Posterior vena cava (tissue), 2 donors: Measurements from ENCODE around the gene NR5A2. TPM values are rescaled to one million over a fixed set of nuclear protein-coding genes. Genes with fewer than 3 reads are reported as not detected.
"Not testable (repeated sequence)": the region's sequence is repeated elsewhere in the genome, so short reads cannot be mapped to it uniquely, and the experiment has no call there.

Experiments used
- DNase-seq: peaks from one replicate; pipeline ENCODE4 v3.0.0-alpha.2; 2020; ENCODE audit warnings: low spot score
- intact Hi-C, 2 donors: fragments of 100-400 bp; cut with DNase I; formaldehyde crosslinking; loops; one replicate each; pipeline versions ENCODE4 v1.14.1 to v1.14.2; 2022 to 2023
- total RNA-seq, 2 donors: library from RNA; stranded (reverse); fragmentation: NEBNext Ultra II Directional; extraction: Animal tissue kit (Norgen Biotek cat#: 25700); gene quantifications; one replicate each; pipeline ENCODE4 v1.2.1, GENCODE V29; 2021
- donor health status: DM: yes; HTN: yes; CAD: no.
- donor health status: DM: yes; HTN: yes; CAD: no.

Gene NR5A2
- total RNA-seq, 2 donors from 2014 or later, result 0.95 to 3.1 TPM

DNA sequence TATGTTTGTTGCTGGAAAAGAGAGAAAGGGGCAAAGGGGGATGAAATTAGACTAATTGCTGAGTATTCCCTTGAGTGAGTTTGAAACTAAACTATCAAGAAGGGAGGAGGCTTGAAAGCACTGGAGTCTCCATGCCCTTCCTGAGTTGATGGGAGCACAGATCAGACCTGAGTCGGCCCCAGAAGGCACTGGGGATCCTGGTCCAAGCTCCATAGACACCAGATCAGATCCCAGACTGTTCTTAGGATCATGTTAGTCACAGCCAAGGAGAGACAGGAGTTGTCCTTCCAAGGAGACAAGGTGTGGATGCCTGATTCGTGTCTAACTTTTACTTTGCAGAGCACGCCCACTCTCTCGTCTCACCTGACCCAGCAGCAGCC is 152.3 kb downstream of the NR5A2 start:
- intact Hi-C loops, result no loop called here
- DNase-seq, result no peak

DNA sequence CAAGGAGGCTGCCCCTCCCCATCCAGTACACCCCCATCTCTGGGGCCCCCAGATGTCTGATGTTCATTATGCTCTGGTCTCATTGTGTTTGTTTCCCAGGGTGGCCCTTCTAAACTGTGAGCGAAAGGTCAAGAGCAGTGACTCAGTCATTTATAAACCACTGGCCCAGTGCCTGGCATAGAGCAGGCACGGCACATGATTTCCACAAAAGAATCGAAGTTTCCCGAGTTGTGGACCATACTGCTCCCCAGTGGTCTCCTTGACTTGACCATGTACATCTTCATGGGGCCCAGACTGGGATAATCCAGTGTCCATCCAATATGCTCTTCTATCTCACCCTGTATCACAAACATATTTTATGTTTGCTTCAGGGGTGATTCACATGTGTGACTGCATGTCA is 153.3 kb downstream of the NR5A2 start:
- DNase-seq, result no peak
- intact Hi-C loops, result no loop called here

DNA sequence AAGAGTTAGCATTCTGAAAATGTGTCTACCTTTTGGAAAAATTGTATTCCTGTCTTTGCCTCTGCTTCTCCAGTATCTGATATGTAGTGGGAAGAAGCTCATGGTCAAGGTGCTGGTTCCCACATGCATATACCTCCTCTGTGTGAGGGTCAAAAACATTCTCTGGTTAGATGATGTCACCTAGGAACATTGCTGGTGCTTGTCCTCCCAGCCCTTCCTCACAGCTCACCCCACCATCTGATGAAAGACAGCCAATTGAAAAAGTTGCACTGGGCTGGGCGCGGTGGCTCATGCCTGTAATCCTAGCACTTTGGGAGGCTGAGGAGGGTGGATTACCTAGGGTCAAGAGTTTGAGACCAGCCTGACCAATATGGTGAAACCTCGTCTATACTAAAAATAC is 154.4 kb downstream of the NR5A2 start:
- intact Hi-C loops, result no loop called here
- DNase-seq, result no peak

DNA sequence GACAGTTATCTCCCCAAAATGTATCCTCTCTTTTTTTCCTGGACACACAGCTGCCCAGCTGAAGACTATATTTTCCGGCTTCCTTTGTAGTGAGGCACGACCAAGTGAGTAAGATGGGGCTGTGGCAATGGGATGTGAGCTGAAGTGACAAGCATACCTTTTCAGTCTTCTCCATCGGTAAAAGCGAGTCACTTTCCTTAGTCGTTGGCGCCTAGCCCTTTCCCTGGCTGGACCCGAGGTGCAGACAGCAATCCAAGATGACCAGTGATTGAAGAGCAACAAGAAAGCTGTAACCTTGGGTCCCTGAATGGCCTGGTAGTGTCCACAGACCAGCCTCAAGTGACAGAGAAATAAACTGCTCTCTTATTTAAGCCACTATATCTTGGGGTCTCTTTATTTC is 155.2 kb downstream of the NR5A2 start:
- no peak for DNase-seq
- intact Hi-C loops, result no loop called here

DNA sequence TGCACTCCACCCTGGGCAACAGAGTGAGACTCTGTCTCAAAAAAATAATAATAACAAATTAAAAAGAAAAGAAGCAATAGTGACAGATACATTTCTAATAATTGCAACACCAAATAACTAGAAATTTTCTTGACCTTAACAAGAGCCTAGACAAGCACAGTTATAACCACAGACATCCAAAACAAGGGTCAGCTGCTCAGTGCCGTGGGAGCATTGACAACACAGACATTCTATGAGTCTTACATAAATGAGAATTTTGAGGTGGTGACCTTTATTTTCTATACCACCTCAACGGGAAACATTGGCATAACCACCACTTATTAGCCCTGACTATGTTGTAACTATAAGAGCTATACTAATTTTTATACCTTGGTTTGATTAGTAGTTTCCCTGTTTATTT is 156.1 kb downstream of the NR5A2 start:
- DNase-seq, result no peak
- intact Hi-C loops, result no loop called here

DNA sequence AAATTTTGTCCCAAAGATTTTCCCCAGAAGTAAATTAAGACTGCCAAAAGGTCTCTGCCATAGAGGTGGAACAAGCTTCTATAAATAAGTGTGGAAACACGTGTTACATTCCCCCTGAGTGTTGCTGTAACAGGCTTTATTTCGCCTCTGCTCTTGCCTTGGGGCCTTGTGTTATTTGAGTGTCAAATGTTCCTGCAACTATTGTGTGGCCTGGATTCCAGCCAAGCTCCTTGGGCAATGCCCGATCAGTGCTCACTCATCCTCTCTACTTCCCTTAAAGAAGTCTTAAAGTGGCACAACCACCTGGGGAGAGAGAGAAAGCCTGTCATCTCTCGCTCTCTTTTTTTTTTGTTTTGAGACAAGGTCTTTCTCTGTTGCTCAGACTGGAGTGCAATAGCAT is 156.7 kb downstream of the NR5A2 start:
- intact Hi-C loops, result no loop called here
- peak; percentile 92 for DNase-seq

DNA sequence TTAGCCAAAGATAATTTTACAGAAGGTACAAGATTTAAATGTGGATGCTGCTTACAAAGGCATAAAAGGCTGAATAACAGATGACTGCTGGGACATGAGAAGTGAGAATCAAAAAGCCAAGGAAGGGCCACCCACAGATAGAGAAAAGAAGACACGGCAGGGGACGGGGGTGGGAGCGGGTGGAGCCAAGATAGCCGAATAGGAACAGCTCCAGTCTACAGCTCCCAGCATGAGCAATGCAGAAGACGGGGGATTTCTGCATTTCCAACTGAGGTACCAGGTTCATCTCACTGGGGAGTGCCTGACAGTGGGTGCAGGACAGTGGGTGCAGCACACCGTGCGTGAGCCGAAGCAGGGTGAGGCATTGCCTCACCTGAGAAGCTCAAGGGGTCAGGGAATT is 157.7 kb downstream of the NR5A2 start:
- intact Hi-C loops, DNase-seq: not testable (repeated sequence)

DNA sequence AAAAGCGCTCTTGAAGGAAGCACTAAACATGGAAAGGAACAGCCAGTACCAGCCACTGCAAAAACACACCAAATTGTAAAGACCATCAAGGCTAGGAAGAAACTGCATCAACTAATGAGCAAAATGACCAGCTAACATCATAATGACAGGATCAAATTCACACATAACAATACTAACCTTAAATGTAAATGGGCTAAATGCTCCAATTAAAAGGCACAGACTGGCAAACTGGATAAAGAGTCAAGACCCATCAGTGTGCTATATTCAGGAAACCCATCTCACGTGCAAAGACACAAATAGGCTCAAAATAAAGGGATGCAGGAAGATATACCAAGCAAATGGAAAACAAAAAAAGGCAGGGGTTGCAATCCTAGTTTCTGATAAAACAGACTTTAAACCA is 159.8 kb downstream of the NR5A2 start:
- intact Hi-C loops, DNase-seq: not testable (repeated sequence)

DNA sequence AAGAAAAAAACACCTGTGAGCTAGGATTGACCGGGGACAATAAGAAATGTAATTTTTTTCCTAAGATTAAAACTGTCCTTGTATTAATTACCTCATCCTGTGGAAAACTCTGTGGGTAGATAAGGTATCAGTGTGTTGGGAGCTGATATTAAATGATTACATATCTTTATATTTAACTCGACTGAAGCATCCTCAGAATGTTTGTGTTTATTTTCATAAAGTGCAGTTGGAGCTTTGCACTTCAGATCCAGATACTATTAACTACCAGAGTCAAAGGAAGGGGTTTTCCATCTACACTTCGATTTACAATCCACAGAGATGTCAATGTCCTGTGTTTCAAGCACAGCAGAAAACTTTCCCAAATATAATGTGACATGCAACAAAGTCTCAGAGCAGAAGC is 164.5 kb downstream of the NR5A2 start:
- intact Hi-C loops, result no loop called here
- DNase-seq, result no peak

DNA sequence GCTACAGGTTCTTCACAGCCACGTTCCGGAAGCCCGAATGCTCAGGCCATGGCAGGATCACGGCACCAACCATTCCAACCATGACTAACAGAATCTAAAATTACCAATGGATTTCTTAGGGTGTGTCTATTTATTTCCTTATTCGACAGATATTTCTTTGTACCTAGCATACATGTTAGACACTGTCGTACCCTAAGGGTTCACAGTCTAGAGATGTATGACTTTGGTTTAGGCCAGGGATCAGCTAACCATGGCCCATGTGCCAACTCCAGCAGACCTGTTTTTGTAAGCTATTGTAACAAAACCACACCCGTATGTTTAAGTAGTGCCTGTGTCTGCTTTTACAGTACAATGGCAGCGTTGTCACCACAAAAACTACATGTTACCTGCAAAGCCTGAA is 167.0 kb downstream of the NR5A2 start:
- intact Hi-C loops, result no loop called here
- no peak for DNase-seq

DNA sequence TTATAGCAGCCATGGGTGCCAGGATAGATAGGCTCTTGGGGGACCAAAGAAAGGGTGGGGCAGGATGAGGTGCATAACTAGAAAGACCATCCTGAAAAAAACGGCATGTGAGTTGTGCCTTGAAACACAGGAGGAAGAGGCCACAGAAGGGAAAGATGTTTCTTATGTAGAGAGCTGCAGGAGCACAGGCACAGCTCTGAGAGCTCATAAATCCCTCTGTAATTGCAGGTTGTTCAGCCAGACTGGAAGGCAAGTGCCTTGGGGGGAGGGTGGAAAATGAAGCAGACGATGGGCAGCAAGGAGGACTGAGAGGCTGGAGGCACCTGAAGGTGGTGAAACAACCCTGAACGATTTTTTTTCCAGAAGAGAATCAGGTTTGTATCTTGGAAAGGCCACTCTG is 170.7 kb downstream of the NR5A2 start:
- intact Hi-C loops, result no loop called here
- DNase-seq, result no peak

DNA sequence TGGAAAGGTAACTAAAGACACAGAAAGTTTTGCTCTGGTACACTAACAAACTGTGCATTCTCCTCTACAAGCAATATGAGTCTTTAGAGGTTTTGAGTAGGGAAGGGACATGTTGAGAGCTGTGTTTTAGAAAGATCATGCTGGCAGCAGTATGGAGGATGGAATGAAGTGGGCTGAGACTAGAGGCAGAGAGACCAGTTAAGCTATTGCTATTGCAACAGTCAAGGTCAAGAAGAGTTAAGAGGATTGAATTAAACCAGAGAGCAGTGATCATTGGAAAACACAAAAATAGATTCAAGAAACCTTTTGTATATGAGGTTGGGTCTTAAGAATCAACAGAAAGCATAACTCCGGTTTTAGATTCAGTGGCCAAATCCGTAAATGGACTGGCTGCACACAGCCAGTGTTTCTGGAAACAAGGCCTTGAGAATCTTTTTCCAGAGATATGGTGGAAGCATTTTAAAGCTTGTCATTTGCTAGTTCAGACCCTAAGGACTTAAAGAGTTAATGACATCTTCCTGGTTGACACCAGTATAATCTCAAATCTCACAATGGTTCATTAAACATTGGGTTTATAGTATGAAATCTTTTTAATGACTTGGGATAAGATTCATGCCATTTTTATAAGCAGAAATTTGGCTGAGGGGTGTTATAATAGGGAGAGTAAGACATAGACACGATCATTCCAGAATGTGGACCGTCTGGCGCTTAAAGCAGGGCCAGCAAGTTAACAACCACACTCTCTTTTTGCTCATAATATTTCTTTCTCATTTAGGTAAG is 177.9 kb downstream of the NR5A2 start:
- no peak for DNase-seq
- intact Hi-C loops, result no loop called here

DNA sequence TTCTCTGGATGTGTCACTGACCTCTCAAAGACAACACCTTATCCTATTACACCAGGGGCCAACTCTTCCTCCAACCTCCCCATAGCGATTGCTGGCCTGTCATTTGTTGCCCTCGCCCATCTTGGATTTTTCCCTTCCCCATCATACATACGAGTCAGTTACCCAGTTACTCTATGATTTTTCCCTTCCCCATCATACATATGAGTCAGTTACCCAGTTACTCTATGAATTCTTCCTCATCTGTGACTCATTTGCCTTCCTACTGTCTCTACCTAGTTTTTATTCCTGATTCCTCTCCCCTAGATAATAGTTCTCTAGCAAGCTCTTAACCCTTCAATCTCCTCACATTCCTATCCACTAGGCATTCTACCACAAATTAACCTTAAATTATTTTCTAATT is 178.8 kb downstream of the NR5A2 start:
- DNase-seq, result no peak
- intact Hi-C loops, result no loop called here

DNA sequence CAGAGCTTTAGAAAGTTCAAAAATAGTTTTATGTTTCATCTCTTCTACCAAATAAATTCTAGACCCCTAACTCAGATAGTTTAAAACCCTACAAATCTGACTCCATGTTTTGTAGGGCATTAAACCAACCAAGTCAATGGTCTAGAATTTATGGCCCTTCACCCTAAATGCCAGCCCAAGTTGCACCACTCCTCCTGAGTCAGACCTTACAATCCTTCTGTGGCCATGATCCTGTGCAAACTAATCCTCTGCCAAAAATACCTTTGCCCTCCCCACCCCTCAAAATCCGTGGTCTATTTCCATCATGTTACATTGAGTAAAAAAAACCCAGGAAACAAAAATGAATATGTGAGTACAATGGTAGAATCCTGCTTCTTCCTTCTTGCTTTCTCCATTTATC is 179.3 kb downstream of the NR5A2 start:
- intact Hi-C loops, result no loop called here
- DNase-seq, result no peak

DNA sequence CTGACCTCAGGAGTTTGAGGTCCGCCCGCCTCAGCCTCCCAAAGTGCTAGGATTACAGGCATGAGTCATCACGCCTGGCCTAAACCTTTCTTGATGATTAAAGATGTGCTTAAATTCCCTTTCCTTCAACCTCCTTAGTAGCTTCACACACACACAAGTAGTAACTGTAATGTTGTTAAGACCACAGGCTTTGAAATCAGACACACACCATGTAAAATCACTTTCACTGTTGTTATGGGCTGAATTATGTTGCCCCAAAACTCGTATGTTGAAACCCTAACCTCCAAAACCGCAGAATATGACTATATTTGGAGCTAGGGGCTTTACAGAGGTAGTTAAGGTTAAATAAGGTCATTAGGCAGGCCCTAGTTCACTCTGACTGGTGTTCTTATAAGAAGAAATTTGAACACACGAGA is 180.2 kb downstream of the NR5A2 start:
- intact Hi-C loops, result no loop called here
- no peak for DNase-seq

DNA sequence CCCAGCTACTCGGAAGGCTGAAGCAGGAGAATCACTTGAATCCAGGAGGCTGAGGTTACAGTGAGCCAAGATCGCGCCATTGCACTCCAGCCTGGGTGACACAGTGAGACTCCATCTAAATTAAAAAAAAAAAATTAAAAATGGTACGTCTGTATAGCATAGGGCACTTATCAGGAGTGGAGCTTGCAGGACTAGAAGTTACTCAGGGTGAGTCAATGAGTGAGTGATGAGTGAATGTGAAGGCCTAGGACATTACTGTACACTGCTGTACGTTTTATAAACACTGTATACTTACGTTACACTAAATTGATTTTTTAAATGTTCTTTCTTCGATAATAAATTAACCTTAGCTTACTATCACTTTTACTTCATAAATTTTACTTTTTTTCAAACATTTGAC is 183.6 kb downstream of the NR5A2 start:
- intact Hi-C loops, result no loop called here
- no peak for DNase-seq

DNA sequence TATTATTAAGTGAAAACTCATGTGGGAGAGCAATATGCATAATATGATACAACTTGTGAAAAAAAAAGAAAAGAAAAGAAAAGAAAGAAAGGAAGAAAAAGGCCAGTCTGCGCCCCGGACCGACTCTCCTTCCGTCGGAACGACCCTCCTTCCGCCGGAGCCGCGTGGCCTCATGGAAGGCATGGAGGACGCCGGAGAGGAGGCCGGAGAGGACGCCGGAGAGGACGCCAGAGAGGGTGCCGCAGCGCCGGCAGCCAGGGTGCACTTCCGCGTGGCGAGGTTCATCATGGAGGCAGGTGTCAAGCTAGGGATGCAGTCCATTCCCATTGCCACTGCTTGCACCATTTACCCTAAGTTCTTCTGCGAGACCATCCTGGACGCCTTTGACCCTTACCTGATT is 185.9 kb downstream of the NR5A2 start:
- no peak for DNase-seq
- intact Hi-C loops, result no loop called here

DNA sequence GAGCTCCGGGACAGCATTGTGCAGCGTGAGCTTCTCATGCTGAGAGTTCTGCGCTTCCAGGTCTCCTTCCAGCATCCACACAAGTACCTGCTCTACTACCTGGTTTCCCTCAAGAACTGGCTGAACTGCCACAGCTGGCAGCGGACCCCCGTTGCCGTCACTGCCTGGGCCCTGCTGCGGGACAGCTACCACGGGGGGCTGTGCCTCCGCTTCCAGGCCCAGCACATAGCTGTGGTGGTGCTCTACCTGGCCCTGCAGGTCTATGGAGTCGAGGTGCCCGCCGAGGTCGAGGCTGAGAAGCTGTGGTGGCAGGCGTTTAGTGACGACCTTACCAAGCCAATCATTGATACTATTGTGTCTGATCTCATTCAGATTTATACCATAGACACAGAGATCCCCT is 186.4 kb downstream of the NR5A2 start:
- no peak for DNase-seq
- intact Hi-C loops, result no loop called here

DNA sequence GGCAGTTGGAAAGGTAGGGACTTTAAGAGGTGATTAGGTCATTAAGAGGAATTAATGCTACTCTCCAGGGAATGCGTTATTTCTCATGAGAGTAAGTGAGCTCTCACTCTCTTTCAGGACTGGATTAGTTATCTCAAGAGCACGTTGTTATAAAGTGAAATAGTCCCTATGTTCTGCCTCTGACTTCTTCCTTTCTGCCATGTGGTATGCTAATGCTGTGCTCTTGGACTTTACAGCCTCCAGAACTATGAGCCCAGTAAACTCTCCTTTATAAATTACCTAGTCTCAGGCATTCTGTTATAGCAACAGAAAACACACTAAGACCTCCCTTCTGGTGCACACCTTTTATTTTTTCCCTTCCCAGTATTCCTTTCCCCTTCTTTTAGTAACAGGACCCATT is 187.8 kb downstream of the NR5A2 start:
- no peak for DNase-seq
- intact Hi-C loops, result no loop called here

DNA sequence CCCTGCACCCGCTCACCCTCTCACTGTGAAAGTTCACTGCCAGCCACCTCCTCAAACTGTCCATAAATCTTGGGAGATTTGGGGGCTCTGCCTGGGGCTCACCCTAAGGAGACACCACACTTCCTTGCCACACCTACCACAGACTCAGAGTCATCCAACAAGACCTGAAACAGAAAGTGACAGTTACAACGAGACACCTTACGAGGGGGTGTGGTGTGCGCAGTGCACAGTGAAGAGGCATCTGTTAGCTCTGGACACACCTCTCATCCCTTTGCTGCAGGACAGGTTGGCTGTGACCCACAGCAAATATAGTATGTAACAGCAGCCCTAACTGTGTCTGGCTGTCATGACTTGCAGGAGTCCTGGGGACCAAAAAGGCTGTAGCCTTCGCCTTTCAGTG is 190.2 kb downstream of the NR5A2 start:
- DNase-seq, result no peak
- intact Hi-C loops, result no loop called here

DNA sequence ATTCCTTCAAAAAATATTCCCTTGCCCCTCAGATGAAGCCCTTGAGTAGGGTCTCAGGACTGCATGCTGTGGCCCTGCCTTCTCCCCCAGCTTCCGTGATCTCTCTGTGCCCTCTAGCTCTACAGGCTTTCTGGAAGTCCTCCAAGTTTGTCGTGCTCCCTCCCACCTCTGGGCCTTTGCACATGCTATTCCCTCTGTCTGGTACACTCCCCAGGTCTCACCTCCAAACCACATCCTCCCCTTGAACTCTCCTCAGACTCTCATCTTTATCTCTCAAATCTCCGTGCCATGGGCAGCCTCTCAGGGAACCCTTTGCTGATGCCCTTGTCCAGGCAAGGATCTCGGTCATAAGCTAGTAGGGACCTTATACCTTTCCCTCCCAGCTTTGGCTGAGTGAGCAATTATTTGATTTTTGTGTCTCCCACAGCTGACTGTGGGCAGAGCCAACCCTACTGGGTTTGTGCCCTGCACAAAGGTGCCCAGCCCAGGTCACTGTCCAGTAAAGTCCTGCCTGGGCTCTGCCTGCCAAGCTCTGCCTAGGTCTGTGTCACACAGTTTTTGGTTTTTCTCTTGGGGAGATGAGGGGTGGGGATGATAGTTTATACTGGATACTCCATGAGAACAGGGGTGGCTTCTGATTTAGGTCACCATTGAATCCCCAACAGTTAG is 194.2 kb downstream of the NR5A2 start:
- intact Hi-C loops, result no loop called here
- DNase-seq, result no peak
